Stimulated activated CD8-positive, alpha-beta memory T cell treated with anti-CD3 and anti-CD28 coated beads, Interleukin-15, amount 100 ng/mL, for 4 hours (primary cell): ENCODE measurements around the gene TAOK3.
"Not testable (repeated sequence)": the region's sequence is repeated elsewhere in the genome, so short reads cannot be mapped to it uniquely, and the experiment has no call there.

Experiments used
- DNase-seq, 2 donors: peaks; one replicate each; pipeline ENCODE4 v3.0.0-alpha.2; 2020; ENCODE audit warnings: low read depth in 2 of 2

The TAOK3 gene

DNA sequence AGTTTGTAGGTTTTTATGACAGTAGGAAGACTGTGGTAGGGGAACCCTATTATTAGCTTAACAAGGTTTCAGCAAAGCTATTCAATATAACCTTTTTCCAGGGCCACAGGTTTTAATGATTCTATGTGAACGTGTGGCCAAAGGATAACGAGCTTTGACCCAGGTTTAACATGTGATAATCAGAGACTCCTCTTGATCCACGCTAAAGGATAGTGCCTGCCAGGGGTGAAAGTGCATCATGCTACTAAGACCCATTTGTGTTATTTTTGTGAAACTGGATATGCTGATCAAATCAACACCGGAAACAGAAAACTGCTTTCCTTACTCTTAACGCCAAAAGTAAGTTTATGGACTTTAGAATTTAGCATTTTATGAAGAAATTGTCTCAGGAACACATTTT, 909 bp upstream of the TAOK3 start:
- no peak for DNase-seq

DNA sequence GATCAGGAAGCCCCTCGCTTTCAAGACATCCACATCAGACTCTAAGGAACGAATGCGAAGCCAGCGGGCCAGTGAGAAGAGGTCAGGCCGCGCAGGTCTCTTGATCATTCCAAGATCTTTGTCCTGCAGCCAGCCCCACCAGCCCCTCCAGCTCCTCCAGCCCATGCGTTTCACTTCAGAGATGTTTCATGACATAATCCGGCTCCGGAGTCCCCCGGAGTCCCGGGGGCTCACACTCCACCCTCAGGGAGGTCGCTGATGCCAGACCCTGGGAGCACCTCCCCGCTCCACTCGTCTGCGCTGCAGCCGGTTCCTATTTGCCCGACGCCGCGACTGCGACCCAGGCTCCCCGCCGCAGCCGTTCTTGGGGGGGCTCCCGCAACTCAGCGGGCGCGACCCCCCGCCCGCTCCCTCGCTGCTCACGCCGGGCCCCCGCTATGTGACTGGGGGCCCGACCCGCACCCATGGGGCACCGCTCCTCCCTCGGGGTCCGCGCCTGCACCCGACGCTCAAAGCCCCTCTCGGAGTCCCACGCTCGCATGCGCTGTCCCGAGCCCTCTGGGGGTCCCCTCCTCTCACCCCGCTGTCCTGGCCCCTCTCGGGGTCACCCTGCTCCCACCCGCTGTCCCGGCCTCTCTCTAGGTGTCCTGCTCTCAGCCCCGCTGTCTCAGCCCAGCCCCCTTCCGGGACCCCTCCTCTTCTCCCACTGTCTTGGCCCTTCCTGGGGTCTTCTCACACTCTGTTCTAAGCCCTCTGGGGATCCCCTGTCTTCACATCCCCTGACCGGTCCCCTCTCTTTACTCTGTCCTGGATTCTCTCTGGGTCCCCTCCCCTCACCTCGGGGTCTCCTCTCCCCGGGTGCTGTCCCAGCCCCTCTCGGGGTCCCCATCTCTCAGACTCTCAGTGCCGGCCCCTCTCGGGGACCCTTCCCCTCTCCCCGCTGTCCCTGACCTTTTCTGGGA, 1.1 kb downstream of the TAOK3 start:
- no peak for DNase-seq

DNA sequence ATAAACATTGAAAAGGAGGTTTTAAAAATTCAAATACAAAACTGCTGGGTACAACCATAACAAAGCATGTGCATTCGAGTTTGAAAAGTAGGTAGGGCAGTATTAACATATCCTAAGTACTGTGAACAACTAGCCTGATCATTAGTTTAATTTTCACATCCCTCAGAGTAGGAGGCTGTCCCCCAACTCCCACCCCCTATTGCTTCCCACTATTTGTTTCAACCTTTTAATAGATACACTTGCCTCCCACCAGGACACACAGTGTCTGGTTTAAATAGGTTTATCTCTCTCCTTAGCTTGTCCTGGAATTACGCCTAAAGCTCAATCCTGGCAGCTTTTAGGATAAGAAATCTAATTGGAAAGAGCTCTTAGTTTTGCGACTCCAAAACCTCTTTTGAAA, 2.1 kb downstream of the TAOK3 start:
- DNase-seq = no peak

DNA sequence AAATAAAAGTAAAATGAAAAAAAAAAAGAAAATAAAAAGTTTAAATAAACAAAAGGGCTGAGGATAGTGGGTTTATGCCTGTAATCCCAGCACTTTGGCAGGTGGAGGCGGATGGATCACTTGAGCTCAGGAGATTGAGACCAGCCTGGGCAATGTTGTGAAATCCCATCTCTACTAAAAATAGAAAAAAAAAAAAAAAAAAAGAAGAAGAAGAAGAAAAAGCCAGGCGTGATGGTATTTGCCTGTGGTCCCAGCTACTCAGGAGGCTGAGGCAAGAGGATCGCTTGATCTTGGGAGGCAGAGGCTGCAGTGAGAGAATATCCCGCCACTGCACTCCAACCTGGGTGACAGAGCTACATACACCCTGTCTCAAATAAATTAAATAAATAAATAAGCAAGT, 3.9 kb downstream of the TAOK3 start:
- DNase-seq = no peak

DNA sequence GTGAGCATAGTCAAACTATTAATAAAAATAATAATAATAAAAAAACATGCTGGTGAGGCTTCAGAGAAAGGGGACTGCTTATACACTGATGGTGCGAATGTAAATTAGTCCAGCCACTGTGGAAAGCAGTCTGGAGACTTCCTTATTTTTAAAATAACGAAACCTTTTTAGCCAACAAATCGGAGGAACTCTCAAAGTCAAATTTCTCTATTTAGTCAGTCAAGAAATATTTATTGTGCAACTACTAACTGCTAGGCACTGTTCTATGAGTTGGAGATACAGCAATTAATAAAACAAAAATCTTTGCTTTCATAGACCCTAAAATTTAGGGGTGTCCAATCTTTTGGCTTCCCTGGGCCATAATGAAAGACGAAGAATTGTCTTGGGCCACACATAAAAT, 10.8 kb downstream of the TAOK3 start:
- no peak for DNase-seq

DNA sequence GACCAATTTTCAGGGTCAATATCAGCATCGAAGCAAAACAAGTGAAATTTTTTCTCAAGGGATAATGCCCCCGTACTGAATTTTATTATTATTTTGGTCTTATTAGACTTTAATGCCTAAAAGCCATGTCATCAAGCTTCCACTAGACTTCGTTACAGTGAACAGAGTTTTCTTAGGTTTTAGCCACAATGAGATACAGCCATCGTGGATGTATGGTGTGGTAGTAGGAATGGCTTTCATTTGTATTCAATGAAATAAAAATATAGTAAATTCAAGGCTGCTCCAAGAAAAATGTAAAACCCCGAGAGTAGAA, 11.7 kb downstream of the TAOK3 start:
- DNase-seq = no peak

DNA sequence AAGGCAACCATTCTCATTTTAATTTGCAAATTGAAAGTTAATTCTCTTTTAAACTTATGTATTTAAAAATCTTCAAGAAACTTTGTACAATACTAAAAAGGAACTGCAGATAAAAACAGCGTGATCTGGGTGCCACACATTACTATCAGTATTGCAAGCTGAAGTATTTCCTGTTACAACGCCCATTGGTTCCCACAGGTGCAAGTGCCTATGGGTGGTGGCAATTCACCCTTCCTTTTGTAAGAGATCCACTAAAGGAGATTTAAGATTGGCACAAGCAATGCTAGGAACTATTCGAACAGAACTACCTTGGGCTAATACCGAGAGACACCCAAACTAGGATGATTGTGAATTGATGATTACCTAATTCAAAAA, 13.2 kb downstream of the TAOK3 start:
- no peak for DNase-seq

DNA sequence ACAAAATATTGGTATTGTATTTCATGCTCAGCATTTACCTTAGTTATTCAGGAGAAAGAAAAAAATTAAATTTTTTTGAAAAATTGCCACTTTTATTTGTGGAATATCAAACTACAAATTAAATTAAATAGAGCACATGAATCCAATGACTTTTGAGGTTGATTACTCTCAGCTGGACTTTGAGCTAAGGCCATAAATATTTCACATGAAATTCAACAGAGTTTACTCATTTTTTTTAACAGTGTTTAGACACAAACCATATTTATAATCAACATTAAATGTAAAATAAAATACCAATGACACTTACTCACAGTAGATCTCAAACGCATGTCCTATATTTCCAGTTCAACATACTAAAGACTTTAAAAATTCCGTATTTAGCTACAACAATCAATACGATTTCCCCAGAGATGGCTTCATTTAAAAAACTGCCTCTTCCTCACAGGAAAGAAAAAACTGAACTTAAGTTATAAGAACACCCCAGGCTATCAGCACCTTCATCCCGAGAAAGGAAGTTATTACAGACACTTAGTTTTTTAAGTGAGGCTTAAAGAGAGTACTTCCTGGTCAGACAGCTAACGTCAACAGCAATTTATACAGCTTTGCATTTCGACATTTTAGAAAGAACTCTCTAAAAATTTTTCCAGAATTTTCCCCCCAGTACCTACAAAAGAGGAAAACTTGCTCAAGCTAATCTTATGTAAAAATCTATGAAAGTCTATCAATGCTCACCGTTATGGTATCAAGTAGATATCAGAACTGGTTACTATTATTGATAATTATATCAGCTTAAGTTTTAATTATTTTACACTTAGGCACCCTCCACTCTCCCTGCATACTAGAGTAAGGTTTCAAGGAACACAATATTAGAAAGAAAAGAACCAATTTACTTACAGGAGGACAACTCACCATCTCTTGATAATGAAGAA, 13.8 kb downstream of the TAOK3 start:
- no peak for DNase-seq

DNA sequence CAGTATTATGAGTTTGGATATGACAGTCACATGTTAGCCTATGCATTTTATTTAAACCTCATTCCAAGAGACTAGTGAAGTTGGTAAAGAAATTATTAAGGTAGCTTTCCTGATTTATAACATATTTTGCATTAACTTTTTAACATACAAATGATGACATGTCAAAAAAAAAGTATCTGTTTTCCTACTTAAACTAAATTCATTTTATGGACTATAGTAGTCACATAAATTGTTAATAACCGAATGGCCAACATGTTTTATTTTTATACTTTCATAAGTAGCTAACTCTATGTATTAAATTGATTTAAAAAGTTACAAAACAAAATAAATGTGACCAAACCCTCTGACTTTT, 14.7 kb downstream of the TAOK3 start:
- no peak for DNase-seq

DNA sequence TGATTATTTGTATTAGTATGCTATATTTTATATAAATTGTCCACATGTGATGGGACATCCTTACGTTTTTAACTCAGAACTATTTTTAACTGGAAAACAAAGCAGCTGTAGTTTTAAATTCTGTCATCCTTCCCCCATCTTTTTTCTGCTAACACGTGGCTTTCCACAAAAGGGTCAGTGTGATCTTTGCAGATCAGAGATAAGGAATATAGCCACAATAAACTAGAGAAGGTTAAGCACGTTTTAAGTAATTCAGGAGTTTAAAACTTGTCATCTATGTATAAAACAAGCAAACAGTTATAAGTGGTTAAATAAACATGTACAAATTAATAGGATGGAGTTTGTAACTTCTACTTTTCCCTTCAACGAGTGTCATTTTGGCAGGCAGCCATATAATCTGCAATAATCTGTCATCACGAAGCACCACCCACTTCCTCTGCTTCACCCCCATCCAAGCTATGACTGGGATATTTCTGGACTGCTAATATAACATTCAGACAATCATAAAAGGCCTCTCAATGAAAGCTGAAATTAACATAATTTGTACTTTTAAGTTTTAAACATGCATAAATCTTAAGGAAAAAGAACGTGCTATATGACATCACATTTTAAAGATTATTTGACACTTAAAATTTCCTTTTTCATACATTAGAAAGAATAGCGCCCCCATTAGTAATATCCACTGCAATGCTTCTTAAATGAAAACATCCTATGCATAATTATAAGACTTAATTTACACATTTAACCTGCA, 15.3 kb downstream of the TAOK3 start:
- no peak for DNase-seq

DNA sequence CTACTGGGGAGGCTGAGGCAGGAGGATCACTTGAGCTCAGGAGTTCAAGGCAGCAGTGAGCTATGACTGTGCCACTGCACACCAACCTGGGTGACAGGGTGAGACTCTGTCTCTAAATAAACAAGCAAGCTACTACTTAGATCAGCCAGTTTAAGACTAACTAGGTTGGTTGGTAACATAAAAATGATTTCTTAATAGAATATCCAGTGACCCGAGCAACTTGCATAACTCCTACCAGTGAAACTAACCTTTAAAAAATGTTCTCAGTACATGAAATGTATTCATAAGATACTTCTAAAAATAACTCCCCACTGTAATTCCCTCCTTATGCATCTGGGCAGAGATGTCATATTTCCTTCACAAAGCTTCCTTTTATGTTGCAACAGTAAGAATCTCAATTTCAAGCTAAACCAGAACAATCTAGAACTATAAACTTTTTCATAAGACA, 15.9 kb downstream of the TAOK3 start:
- no peak for DNase-seq

DNA sequence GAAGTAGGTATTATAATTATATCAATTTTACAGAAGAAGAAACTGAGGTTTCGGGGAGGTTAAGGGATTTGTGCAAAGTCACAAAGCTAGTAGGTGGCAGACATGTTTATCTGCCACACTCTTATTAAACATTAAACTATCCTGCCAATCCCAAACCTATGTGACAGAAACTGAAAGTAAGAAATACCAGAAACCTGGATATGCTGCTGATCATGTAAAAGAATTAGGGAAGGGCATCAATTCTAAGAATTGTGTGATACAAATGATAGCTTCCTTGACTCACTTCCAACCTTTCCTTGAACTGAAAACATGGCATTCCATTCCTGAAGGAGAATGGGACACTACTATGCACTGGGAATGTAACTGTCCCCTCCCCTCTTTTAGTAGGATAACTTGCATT, 16.9 kb downstream of the TAOK3 start:
- DNase-seq = no peak

DNA sequence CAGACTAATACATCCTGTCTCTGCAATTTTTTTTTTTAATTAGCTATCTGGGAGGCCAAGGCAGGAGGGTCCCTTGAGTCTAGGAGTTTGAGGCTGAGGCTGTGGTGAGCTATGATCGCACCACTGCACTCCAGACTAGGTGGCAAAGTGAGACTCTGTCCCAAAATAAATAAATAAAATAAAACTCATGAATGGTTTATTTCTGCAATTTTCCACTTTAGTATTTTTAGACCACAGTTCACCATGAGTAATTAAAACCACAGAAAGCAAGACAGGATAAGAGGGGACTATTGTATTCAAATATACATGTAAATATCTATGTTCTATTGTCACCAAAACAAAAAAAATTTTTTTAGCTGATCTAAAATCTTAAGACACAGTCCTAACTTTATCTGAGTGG, 17.8 kb downstream of the TAOK3 start:
- DNase-seq = no peak

DNA sequence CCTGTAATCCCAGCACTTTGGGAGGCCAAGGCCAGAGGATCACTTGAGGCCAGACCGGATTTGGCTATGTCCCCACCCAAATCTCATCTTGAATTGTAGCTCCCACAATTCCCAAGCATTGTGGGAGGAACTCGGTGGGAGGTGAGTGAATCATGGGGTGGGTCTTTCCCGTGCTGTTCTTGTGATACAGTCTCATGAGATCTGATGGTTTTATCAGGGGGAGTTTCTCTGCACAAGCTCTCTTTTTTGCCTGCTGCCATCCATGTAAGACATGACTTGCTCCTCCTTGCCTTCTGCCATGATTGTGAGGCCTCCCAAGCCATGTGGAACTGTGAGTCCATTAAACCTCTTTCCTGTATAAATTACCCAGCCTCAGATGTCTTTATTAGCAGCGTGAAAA, 18.2 kb downstream of the TAOK3 start:
- not testable (repeated sequence) for DNase-seq

DNA sequence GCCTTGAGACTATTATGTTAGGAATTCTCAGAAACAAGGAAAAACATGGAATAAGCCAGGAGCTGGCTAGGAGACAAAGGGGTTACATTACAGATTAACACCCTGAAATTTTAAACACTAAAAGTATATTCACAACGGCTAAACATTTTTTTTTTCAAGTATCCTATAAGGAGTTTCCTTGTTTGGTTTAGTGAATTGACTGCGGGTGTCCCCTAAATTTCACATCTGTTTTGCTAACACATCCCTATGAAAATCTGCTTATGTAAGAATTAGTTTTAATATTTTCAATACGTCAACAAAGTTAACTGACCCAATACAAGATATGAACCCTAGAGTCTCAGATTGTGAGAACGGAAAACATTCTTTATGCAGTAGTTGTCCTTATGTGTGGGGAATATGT, 19.0 kb downstream of the TAOK3 start:
- DNase-seq = no peak

DNA sequence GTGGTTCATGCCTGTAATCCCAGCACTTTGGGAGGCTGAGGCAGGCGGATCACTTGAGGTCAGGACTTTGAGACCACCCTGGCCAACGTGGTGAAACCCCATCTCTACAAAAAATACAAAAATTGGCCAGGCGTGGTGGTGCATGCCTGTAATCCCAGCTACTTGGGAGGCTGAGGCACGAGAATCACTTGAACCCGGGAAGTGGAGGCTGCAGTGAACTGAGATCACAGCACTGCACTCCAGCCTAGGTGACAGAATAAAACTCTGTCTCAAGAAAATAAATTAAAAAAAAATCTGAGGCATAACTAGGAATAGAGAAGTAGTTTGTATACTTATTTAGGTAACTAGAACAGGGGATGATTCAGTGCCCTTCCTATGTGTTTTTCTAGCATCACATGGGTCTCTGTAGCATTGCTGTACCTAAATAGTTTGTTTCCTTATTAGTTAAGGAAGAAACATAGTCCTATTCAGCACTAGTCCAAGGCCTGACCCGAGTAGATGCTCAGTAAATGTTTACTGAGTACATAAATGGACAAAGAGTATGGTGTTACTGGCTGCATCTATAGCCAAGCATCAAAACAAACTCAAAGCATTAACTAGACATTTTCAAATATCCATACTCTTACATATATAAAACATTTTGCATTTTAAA, 21.7 kb downstream of the TAOK3 start:
- DNase-seq = no peak

DNA sequence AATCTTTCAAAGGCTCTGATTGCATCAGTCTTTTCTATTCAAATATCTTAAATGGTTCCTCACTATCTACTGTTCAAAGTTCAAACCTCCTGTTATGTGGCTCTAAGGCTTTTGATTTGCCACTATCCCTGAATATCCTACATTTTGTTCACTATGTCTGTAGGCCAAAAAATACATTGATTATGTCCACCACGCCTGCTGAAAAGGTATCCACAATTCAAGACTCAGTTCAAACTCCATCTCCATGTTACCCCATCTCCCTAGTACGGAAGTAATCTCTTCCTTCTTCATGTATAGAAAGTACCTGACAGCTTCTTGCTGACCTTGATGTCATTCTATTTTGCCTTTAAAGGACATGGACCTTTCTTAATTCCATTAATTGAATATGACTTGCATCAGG, 24.8 kb downstream of the TAOK3 start:
- DNase-seq = no peak

DNA sequence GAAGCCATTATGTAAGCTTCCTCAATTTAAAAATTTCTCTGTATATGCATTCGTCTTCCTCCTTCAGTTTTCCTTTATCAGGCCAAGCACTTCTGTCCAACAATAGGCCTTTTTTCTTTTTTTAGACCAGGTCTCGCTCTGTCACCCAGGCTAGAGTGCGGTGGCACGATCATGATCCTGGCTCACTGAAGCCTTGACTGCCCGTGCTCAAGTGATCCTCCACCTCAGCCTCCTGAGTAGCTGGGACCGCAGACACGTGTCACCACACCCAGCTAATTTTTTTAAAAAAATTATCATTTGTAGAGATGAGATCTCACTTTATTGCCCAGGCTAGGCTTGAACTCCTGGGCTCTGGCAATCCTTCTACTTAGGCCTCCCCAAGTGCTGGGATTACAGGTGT, 25.8 kb downstream of the TAOK3 start:
- no peak for DNase-seq

DNA sequence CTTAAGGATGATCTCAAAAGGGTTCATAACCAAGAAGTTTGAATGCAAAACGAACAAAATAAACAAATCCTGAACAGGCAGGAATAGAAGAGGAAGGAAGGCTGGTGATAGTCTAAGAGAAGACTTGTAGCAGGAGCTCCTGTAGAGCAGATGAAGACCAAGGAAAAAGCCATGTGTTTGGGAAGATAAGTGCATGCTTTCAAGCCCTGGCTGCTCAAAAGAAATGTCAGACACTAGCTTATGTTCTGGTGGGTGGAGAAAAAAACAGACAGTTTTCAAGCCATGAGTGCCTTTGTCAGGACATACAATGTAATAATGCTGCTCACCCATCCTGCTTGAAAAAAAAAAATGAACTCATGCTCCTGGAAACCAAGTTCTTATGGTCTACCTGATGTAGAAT, 27.4 kb downstream of the TAOK3 start:
- DNase-seq = no peak

DNA sequence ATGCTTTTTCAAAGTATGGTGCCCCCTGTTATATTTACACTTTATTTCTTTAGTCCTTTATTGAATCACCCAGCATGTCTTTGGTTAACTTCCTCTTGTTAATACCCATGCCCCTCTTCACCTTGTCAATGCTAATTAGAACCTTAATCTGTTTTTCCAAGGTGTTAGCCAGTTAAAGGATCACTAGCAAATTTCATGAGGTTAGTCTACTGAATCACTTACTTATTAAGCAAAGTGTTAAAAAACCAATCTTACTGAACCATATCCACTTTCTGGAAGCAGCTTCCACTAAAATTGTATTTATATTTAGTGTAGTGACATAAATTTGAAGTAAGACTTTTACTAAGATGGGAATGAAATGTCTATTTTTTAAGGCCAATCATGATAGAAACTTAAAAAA, 27.9 kb downstream of the TAOK3 start:
- DNase-seq = no peak

DNA sequence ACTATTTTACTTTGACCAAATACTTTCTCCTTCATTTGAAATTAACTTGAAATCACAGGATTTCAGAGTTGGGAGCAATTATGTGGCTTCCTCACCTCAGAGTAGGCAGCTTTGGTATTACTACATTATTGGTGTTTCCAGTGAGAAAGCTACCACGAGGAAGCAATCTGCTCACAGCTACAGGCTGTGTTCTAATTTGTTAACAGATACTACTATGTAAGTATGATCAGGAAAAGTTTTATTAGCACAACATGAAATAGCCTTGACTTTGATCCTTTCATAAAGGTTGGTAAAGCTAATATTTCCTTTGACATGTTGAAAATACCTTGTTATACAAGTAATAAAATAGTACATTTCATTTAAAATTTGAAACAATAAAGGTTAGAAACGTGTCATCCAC, 30.6 kb downstream of the TAOK3 start:
- DNase-seq = no peak
